Breast epithelium (tissue), 4 donors: ENCODE results near the gene IP6K3. TPM values are rescaled to one million over a fixed set of nuclear protein-coding genes. Genes with fewer than 3 reads are reported as not detected.

Experiments
- DNase-seq, 2 donors: peaks; one replicate each; pipeline ENCODE4 v3.0.0-alpha.2; 2019; ENCODE audit warnings: low spot score in 2 of 2
- H3K27ac ChIP-seq, 2 donors: fragments of 200-600 bp; sonication (generic) in 1 of 2; one replicate each; pipeline ENCODE4 v1.5.1; 2016 to 2019; ENCODE audit warnings: mild to moderate bottlenecking in 1 of 2
- H3K27me3 ChIP-seq, 2 donors: fragments of 200-600 bp; sonication (generic) in 1 of 2; one replicate each; pipeline versions ENCODE4 v1.5.1 to v1.6.0; 2017 to 2019; ENCODE audit warnings: control low read depth in 1 of 2, mild to moderate bottlenecking in 1 of 2
- H3K36me3 ChIP-seq: fragments of 200-600 bp; one replicate; pipeline ENCODE4 v1.5.1; 2019
- H3K4me1 ChIP-seq, 2 donors: fragments of 200-600 bp; sonication (generic); one replicate each; pipeline ENCODE4 v1.5.1; 2016 to 2019; ENCODE audit warnings: control low read depth in 1 of 2
- H3K4me3 ChIP-seq, 3 donors: fragments of 200-600 bp; sonication (generic); 1 replicate in 2 of 3; 2 replicates in 1 of 3; pipeline ENCODE4 v1.5.1; 2016 to 2019; ENCODE audit warnings: mild to moderate bottlenecking in 3 of 3, moderate library complexity in 2 of 3
- H3K9me3 ChIP-seq, 2 donors: fragments of 200-600 bp; sonication (generic) in 1 of 2; one replicate each; pipeline ENCODE4 v1.5.1; 2016 to 2019; ENCODE audit warnings: control low read depth in 1 of 2
- POLR2A ChIP-seq: fragments of 450-650 bp; IDR thresholded peaks from one replicate; pipeline ENCODE4 v1.6.1; 2016; ENCODE audit warnings: antibody characterized with exemption, mild to moderate bottlenecking, moderate library complexity
- POLR2AphosphoS5 ChIP-seq, 3 donors: sonication (generic); formaldehyde crosslinking; IDR thresholded peaks; one replicate each; pipeline ENCODE4 v1.6.1; 2017; ENCODE audit warnings: antibody characterized with exemption in 3 of 3
- intact Hi-C: fragments of 100-400 bp; cut with DNase I; formaldehyde crosslinking; loops from one replicate; pipeline ENCODE4 v1.15.1; 2023; ENCODE audit warnings: low total_unique reads
- total RNA-seq, 3 donors: library from RNA; depleted of rRNA; stranded (reverse); fragments of >200 nt; gene quantifications; one replicate each; pipeline ENCODE4 v1.1.0, GENCODE V29; 2016
- TF ChIP-seq, protein P1 (sequence below), 3 donors: fragments of 450-650 bp; IDR thresholded peaks; one replicate each; pipeline ENCODE4 v1.5.1; 2016 to 2017; ENCODE audit warnings: antibody characterized with exemption in 3 of 3, mild to moderate bottlenecking in 3 of 3, moderate library complexity in 3 of 3

Gene IP6K3
- total RNA-seq, 3 donors from 2014 or later, result 0.15 to 4.2 (median 0.66) TPM

DNA sequence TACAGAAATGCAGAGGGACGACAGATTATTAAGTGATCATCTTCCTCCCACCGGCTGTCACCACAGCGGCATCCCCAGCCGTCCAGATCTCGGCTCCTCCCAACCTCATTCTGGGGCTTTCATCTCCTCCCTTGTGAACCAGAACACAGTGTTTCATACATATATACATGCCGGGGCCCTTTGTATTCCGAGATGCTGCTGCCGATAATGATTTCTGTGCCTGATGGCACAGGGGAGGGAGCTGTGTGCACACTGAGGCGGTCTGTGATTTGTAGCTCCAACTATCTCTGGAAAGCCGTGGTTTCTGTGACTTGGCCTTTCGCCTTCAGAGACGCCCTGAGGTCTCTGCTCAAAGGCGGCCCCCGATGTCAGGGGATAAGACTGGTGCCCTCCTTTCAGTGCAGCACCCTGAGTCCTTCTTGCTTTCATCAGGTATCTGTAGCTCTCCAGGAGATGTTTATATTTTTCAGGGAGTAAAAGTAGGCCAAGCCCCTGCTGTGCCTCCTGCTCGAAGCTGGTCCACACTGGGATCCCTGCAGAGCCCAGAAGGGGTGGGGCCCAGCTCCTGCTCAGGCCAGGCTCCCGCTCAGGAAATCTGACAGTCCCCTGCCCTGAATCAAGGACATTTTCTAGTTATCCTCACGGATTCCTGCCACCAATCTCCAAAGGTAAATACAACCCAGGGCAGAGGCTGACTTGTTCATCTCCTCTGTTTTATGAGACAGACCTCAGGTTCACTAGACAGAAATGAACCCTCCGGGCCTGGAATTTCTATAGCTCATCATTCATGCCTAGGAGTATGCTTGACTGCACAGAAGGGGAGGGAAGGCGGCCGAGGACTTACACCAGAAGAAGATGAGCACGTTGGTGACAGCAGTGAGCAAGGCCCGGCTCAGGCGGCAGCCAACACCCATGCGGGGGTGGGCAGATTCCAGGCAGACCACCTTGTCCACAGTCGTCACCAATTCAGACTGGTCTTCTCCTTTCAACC, 31.0 kb upstream of the IP6K3 start:
- no peak overlapping the region for H3K4me3 ChIP-seq
- H3K27me3 ChIP-seq, result no peaks in the 10 kb centered on the region
- H3K27ac ChIP-seq, result no peak overlapping the region
- no peaks in the 10 kb centered on the region for H3K9me3 ChIP-seq
- intact Hi-C loops, result no loop called here
- DNase-seq, result no peak
- no peaks in the 10 kb centered on the region for H3K4me1 ChIP-seq
- TF ChIP-seq, protein P1, sequence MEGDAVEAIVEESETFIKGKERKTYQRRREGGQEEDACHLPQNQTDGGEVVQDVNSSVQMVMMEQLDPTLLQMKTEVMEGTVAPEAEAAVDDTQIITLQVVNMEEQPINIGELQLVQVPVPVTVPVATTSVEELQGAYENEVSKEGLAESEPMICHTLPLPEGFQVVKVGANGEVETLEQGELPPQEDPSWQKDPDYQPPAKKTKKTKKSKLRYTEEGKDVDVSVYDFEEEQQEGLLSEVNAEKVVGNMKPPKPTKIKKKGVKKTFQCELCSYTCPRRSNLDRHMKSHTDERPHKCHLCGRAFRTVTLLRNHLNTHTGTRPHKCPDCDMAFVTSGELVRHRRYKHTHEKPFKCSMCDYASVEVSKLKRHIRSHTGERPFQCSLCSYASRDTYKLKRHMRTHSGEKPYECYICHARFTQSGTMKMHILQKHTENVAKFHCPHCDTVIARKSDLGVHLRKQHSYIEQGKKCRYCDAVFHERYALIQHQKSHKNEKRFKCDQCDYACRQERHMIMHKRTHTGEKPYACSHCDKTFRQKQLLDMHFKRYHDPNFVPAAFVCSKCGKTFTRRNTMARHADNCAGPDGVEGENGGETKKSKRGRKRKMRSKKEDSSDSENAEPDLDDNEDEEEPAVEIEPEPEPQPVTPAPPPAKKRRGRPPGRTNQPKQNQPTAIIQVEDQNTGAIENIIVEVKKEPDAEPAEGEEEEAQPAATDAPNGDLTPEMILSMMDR (IDR thresholded peaks at IDR 0.05), result no peak
- TF ChIP-seq POLR2A (no peak), POLR2AphosphoS5 (IDR thresholded peaks at IDR 0.05) (no peak)
- H3K36me3 ChIP-seq, result peaks cover 33% of the 10 kb centered on the region

DNA sequence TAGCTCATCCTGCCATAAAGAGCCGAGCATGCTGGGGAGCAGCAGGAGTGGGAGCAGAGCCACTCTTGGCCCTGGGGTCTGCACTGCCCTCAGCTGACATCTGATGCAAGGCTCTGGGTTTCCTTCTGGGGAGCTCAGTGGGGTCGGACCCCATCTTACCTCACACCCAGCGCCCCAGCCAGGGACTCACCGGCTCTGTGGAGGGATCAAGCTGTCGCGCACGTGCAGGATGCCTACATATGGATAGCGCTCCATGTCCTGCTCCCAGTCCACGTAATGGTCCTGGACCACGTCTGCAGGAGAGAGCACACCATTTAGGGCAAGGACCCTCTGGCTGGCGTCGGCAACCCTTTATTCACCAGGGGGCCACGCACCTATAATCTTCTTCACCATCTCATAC, 30.1 kb upstream of the IP6K3 start:
- H3K9me3 ChIP-seq, result no peaks in the 10 kb centered on the region
- peaks cover 29% of the 10 kb centered on the region for H3K36me3 ChIP-seq
- no peaks in the 10 kb centered on the region for H3K27me3 ChIP-seq
- intact Hi-C loops, result no loop called here
- TF ChIP-seq POLR2A (no peak), POLR2AphosphoS5 (IDR thresholded peaks at IDR 0.05) (no peak)
- TF ChIP-seq, protein P1 (IDR thresholded peaks at IDR 0.05), result no peak
- H3K27ac ChIP-seq, result no peak overlapping the region
- H3K4me3 ChIP-seq, result no peak overlapping the region
- peaks cover 2 to 7% of the 10 kb centered on the region in 2 donors for H3K4me1 ChIP-seq
- no peak for DNase-seq

DNA sequence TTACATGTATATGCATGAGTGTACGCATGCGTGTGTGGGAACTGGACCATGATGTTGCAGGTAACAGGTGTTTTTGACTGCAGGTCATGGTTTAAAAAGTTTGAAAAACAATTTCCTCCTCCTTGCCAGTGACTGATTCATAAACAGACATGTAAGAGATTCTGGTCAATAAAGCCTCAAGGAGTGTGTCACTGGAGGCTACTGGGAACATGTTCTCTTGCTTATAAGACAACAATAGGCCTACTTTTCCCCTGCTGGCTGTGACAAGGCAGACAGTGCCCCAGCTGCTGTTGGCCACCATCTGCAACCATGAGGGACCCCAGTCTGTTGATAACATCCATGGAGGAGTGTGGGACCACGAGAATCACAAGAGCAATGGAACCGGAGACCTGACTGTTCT, 29.5 kb upstream of the IP6K3 start:
- Histone ChIP-seq H3K27me3 (no peaks in the 10 kb centered on the region), H3K4me3 (no peak overlapping the region), H3K4me1 (peaks cover 5 to 10% of the 10 kb centered on the region in 2 donors), H3K27ac (no peak overlapping the region), H3K36me3 (peaks cover 29% of the 10 kb centered on the region), H3K9me3 (no peaks in the 10 kb centered on the region)
- TF ChIP-seq, protein P1 (IDR thresholded peaks at IDR 0.05), result no peak
- TF ChIP-seq POLR2A, result no peak
- no peak for TF ChIP-seq POLR2AphosphoS5 (IDR thresholded peaks at IDR 0.05)
- intact Hi-C loops, result no loop called here
- DNase-seq, result no peak

DNA sequence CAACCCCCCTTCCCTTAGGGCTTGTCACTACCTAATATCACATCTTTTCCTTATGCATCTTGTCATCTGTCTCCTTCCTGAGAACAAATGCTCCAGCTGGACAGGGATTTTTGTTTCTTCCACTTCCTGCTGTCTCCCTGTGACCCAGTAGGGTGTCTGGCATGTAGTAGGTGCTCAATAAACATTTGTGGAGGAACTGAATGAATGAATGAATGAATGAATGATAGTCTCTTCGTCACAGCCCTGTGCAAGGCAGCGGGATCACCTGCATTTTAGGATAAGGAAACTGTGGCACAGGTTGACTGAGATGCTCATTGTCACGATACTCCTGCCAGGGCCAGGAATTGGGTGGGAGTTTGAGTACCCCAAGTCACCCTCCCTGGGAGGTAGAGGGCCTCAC, 28.1 kb upstream of the IP6K3 start:
- Histone ChIP-seq H3K4me1 (peaks cover 20 to 22% of the 10 kb centered on the region in 2 donors), H3K27me3 (no peaks in the 10 kb centered on the region), H3K27ac (no peak overlapping the region), H3K9me3 (no peaks in the 10 kb centered on the region), H3K4me3 (no peak overlapping the region), H3K36me3 (peaks cover 29% of the 10 kb centered on the region)
- TF ChIP-seq POLR2AphosphoS5 (IDR thresholded peaks at IDR 0.05), result no peak
- TF ChIP-seq, protein P1 (IDR thresholded peaks at IDR 0.05), result no peak
- no peak for DNase-seq
- intact Hi-C loops, result no loop called here

DNA sequence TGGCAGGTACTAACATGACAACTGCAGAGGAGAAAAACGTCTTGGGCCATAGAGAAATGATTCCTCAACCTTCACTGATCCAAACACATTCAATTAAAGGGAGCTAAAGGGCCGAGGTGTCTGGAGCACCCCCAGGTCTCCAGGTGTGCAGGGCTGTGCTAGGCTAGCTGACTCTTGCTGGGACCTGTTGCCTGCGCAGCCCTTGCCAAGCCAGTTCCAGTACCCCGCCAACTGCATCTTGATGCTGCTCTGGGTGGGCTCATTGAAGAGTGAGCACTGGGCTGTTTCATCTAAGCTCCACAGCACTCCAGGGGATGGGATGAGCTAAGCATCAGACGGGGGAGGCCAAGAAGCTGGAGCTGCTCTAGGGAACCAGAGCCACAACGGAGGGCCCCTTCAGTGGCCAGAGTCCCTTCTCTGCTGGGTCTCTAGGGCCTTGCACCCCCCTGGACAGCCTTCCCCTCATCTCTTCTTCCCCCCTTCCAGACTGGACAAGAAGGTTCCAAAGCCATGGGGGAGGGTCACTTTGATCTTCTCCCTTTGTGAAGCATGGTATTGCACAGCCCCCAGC, 26.3 kb upstream of the IP6K3 start:
- Histone ChIP-seq H3K27ac (peak overlapping the region; percentile 81 to 90), H3K27me3 (no peaks in the 10 kb centered on the region), H3K36me3 (peaks cover 15% of the 10 kb centered on the region), H3K4me1 (peaks cover 20 to 23% of the 10 kb centered on the region in 2 donors), H3K4me3 (no peak overlapping the region), H3K9me3 (no peaks in the 10 kb centered on the region)
- TF ChIP-seq, protein P1 (IDR thresholded peaks at IDR 0.05), result no peak
- TF ChIP-seq POLR2A, result no peak
- TF ChIP-seq POLR2AphosphoS5 (IDR thresholded peaks at IDR 0.05), result no peak
- intact Hi-C loops, result no loop called here
- no peak for DNase-seq
